ENCODE measurements around the gene CCT7.
"Not testable (repeated sequence)": the region's sequence is repeated elsewhere in the genome, so short reads cannot be mapped to it uniquely, and the experiment has no call there.

CCT7 gene

GRCh38 chr2:73255907-73256617 is 22.0 kb downstream of the CCT7 start:
- DNase-seq: no peak

- no peak for DNase-seq
Measured at GRCh38 chr2:73256618-73256922, 22.5 kb downstream of the CCT7 start.

GRCh38 chr2:73257021-73257420 is 22.9 kb downstream of the CCT7 start:
- DNase-seq: no peak

- DNase-seq: peak in 1 of 4 experiments; percentile 22
Measured at GRCh38 chr2:73257425-73258125, 23.5 kb downstream of the CCT7 start.

- DNase-seq: no peak
Measured at GRCh38 chr2:73258186-73258912, 24.2 kb downstream of the CCT7 start.

- no peak for DNase-seq
Measured at GRCh38 chr2:73258913-73259215, 24.8 kb downstream of the CCT7 start.

- DNase-seq: no peak
Measured at GRCh38 chr2:73259276-73259675, 25.2 kb downstream of the CCT7 start.

- DNase-seq: no peak
Measured at GRCh38 chr2:73259704-73260337, 25.7 kb downstream of the CCT7 start.

- no peak for DNase-seq
Measured at GRCh38 chr2:73260338-73260984, 26.4 kb downstream of the CCT7 start.

- DNase-seq: no peak
Measured at GRCh38 chr2:73262108-73262651, 28.1 kb downstream of the CCT7 start.

- DNase-seq: not testable (repeated sequence)
Measured at GRCh38 chr2:73262691-73263429, 28.8 kb downstream of the CCT7 start.

GRCh38 chr2:73263540-73264331 is 29.6 kb downstream of the CCT7 start:
- DNase-seq: no peak

GRCh38 chr2:73264332-73264606 is 30.2 kb downstream of the CCT7 start:
- no peak for DNase-seq

- no peak for DNase-seq
Measured at GRCh38 chr2:73264783-73265182, 30.7 kb downstream of the CCT7 start.

GRCh38 chr2:73265298-73266060 is 31.4 kb downstream of the CCT7 start:
- no peak for DNase-seq

- no peak for DNase-seq
Measured at GRCh38 chr2:73266061-73266901, 32.2 kb downstream of the CCT7 start.

GRCh38 chr2:73267008-73267407 is 32.9 kb downstream of the CCT7 start:
- DNase-seq: no peak

GRCh38 chr2:73268366-73268829 is 34.3 kb downstream of the CCT7 start:
- DNase-seq: no peak

- DNase-seq: peak in 3 of 4 experiments; percentile 36 to 77 (median 53)
Measured at GRCh38 chr2:73268830-73269685, 35.0 kb downstream of the CCT7 start.
